Measurements from ENCODE around the gene SOX5.
"Not testable (repeated sequence)": the region's sequence is repeated elsewhere in the genome, so short reads cannot be mapped to it uniquely, and the experiment has no call there.

The SOX5 gene

GRCh38 chr12:23756416-23756815, 193.1 kb downstream of the SOX5 start:
- DNase-seq (ENCODE audit: low read depth in 3 of 3) = no peak

GRCh38 chr12:23753628-23754365, 195.7 kb downstream of the SOX5 start:
- no peak for DNase-seq (ENCODE audit: low read depth in 3 of 3)

- no peak for DNase-seq (ENCODE audit: low read depth in 3 of 3)
Measured at GRCh38 chr12:23752245-23752644, 197.2 kb downstream of the SOX5 start.

GRCh38 chr12:23751641-23752040, 197.8 kb downstream of the SOX5 start:
- DNase-seq (ENCODE audit: low read depth in 3 of 3) = no peak

GRCh38 chr12:23750923-23751322, 198.5 kb downstream of the SOX5 start:
- no peak for DNase-seq (ENCODE audit: low read depth in 3 of 3)

- DNase-seq (ENCODE audit: low read depth in 3 of 3) = no peak
Measured at GRCh38 chr12:23744696-23745095, 204.8 kb downstream of the SOX5 start.

- DNase-seq (ENCODE audit: low read depth in 3 of 3) = no peak
Measured at GRCh38 chr12:23742574-23742973, 206.9 kb downstream of the SOX5 start.

GRCh38 chr12:23731493-23731892, 218.0 kb downstream of the SOX5 start:
- DNase-seq (ENCODE audit: low read depth in 3 of 3) = no peak

GRCh38 chr12:23731035-23731434, 218.4 kb downstream of the SOX5 start:
- no peak for DNase-seq (ENCODE audit: low read depth in 3 of 3)

- DNase-seq (ENCODE audit: low read depth in 3 of 3) = no peak
Measured at GRCh38 chr12:23729359-23729758, 220.1 kb downstream of the SOX5 start.

GRCh38 chr12:23726646-23727045, 222.8 kb downstream of the SOX5 start:
- no peak for DNase-seq (ENCODE audit: low read depth in 3 of 3)

GRCh38 chr12:23722655-23723054, 226.8 kb downstream of the SOX5 start:
- DNase-seq (ENCODE audit: low read depth in 3 of 3) = no peak

- DNase-seq (ENCODE audit: low read depth in 3 of 3) = no peak
Measured at GRCh38 chr12:23721268-23721667, 228.2 kb downstream of the SOX5 start.

GRCh38 chr12:23719493-23719892, 230.0 kb downstream of the SOX5 start:
- no peak for DNase-seq (ENCODE audit: low read depth in 3 of 3)

- DNase-seq (ENCODE audit: low read depth in 3 of 3) = not testable (repeated sequence)
Measured at GRCh38 chr12:23710361-23710760, 239.1 kb downstream of the SOX5 start.

GRCh38 chr12:23708185-23708837, 241.2 kb downstream of the SOX5 start:
- DNase-seq (ENCODE audit: low read depth in 3 of 3) = no peak

GRCh38 chr12:23707270-23707669, 242.2 kb downstream of the SOX5 start:
- no peak for DNase-seq (ENCODE audit: low read depth in 3 of 3)

- no peak for DNase-seq (ENCODE audit: low read depth in 3 of 3)
Measured at GRCh38 chr12:23704992-23705943, 244.2 kb downstream of the SOX5 start.

- DNase-seq (ENCODE audit: low read depth in 3 of 3) = no peak
Measured at GRCh38 chr12:23703051-23703450, 246.4 kb downstream of the SOX5 start.

- DNase-seq (ENCODE audit: low read depth in 3 of 3) = no peak
Measured at GRCh38 chr12:23699031-23699430, 250.4 kb downstream of the SOX5 start.

- no peak for DNase-seq (ENCODE audit: low read depth in 3 of 3)
Measured at GRCh38 chr12:23694920-23695319, 254.6 kb downstream of the SOX5 start.

- no peak for DNase-seq (ENCODE audit: low read depth in 3 of 3)
Measured at GRCh38 chr12:23694307-23694706, 255.2 kb downstream of the SOX5 start.

Data from stimulated activated CD4-positive, alpha-beta T cell treated with anti-CD3 and anti-CD28 coated beads, TNF-alpha, amount 100 ng/mL, for 4 hours (primary cell).